Naive thymus-derived CD4-positive, alpha-beta T cell (primary cell): Measurements from ENCODE around the gene MORC4. TPM values are rescaled to one million over a fixed set of nuclear protein-coding genes. Genes with fewer than 3 reads are reported as not detected.
A peak's percentile ranks its signal among the peaks of the same experiment; 100 is the strongest.

Experiments
- ATAC-seq: fragments of 150-1000 bp; cut with Tn5 transposase; 2 replicates; pipeline ENCODE4 v1.10.0; 2021; ENCODE audit warnings: mild to moderate bottlenecking, moderate library complexity
- CTCF ChIA-PET: fragments of 350-600 bp; sonication (Branson Sonifier 250); formaldehyde crosslinking; loops from one replicate; lab custom pipeline; 2021; ENCODE audit warnings: antibody characterized with exemption; lab: Charles Lee
- POLR2A ChIA-PET: fragments of 350-600 bp; sonication (Branson Sonifier 250); formaldehyde crosslinking; loops from one replicate; lab custom pipeline; 2021; ENCODE audit warnings: antibody characterized with exemption, inconsistent platforms; lab: Charles Lee
- DNase-seq, 9 donors: peaks; one replicate each; pipeline versions ENCODE4 v3.0.0 to v3.0.0-alpha.2; 2020 to 2022; ENCODE audit warnings: mixed read lengths in 1 of 9
- H3K27ac ChIP-seq: one replicate; pipeline ENCODE4 v1.7.0; 2013; ENCODE audit warnings: mild to moderate bottlenecking, low read depth, low read length, moderate library complexity
- H3K27me3 ChIP-seq, 2 donors: one replicate each; pipeline ENCODE4 v1.7.0; 2013; ENCODE audit warnings: low read length in 2 of 2, mild to moderate bottlenecking in 2 of 2, moderate library complexity in 2 of 2; ENCODE audit not compliant: control insufficient read depth in 2 of 2, insufficient read depth in 2 of 2
- H3K36me3 ChIP-seq, 3 experiments: 1 replicate in 2 of 3; 2 replicates in 1 of 3; pipeline ENCODE4 v1.7.0; 2013; ENCODE audit warnings: low read length in 3 of 3, mild to moderate bottlenecking in 3 of 3, moderate library complexity in 1 of 3; ENCODE audit not compliant: insufficient read depth in 3 of 3, control insufficient read depth in 2 of 3
- H3K4me1 ChIP-seq, 2 donors: one replicate each; pipeline ENCODE4 v1.7.0; 2013; ENCODE audit warnings: low read length in 2 of 2, mild to moderate bottlenecking in 2 of 2, moderate library complexity in 1 of 2; ENCODE audit not compliant: control insufficient read depth in 2 of 2, insufficient read depth in 2 of 2
- H3K4me3 ChIP-seq: 2 replicates; pipeline ENCODE4 v1.7.0; 2013; ENCODE audit warnings: mild to moderate bottlenecking, low read length
- H3K9me3 ChIP-seq, 3 experiments: 1 replicate in 2 of 3; 2 replicates in 1 of 3; pipeline ENCODE4 v1.7.0; 2013; ENCODE audit warnings: low read length in 3 of 3; ENCODE audit not compliant: control insufficient read depth in 2 of 3
- H3K27ac Mint-ChIP-seq, 9 donors: one replicate each; pipeline ENCODE4 v1.8.0; 2020 to 2022; ENCODE audit warnings: mixed read lengths in 9 of 9, mild to moderate bottlenecking in 8 of 9, moderate library complexity in 5 of 9, inconsistent platforms in 2 of 9
- H3K27me3 Mint-ChIP-seq, 5 donors: one replicate each; pipeline ENCODE4 v1.8.0; 2021 to 2022; ENCODE audit warnings: mixed read lengths in 5 of 5, mild to moderate bottlenecking in 1 of 5
- H3K36me3 Mint-ChIP-seq, 5 donors: one replicate each; pipeline ENCODE4 v1.8.0; 2020 to 2022; ENCODE audit warnings: mixed read lengths in 5 of 5, mild to moderate bottlenecking in 3 of 5, inconsistent platforms in 1 of 5
- H3K4me1 Mint-ChIP-seq, 7 donors: one replicate each; pipeline ENCODE4 v1.8.0; 2020 to 2022; ENCODE audit warnings: mixed read lengths in 7 of 7, mild to moderate bottlenecking in 3 of 7, inconsistent platforms in 1 of 7
- H3K4me3 Mint-ChIP-seq, 10 donors: one replicate each; pipeline ENCODE4 v1.8.0; 2020 to 2022; ENCODE audit warnings: mild to moderate bottlenecking in 10 of 10, mixed read lengths in 10 of 10, moderate library complexity in 6 of 10, inconsistent platforms in 2 of 10
- H3K9me3 Mint-ChIP-seq, 11 donors: one replicate each; pipeline ENCODE4 v1.8.0; 2020 to 2022; ENCODE audit warnings: mixed read lengths in 11 of 11, mild to moderate bottlenecking in 4 of 11, inconsistent platforms in 1 of 11, moderate library complexity in 1 of 11
- intact Hi-C, 2 donors: fragments of 100-400 bp; cut with micrococcal nuclease; formaldehyde crosslinking; loops; one replicate each; pipeline ENCODE4 v1.15.1; 2023
- polyA plus RNA-seq, 2 donors: library from polyadenylated mRNA; unstranded; fragments of 300-500 nt; fragmentation: Illumina TruSeq; gene quantifications; one replicate each; pipeline ENCODE4 v1.2.3, GENCODE V29; 2021
- total RNA-seq, 6 experiments: library from RNA in 5 of 6; stranded (reverse) in 5 of 6; gene quantifications; 1 replicate in 5 of 6; 2 replicates in 1 of 6; pipeline ENCODE4 v1.2.3 and lab custom pipeline; 2021 to 2026

Gene MORC4
- total and polyA plus RNA-seq, 7 experiments from 2014 or later: 5.9 to 12.7 (median 8.3) TPM

- ATAC-seq (no peak), DNase-seq (no peak)
- Histone ChIP-seq H3K36me3 (no peaks in the 10 kb centered on the region), H3K27me3 (no peaks in the 10 kb centered on the region), H3K27ac (no peak overlapping the region), H3K4me1 (no peaks in the 10 kb centered on the region), H3K4me3 (no peak overlapping the region), H3K9me3 (no peaks in the 10 kb centered on the region)
- H3K36me3 Mint-ChIP-seq: no peaks in the 10 kb centered on the region
- no peaks in the 10 kb centered on the region for H3K9me3 Mint-ChIP-seq
- H3K4me3 Mint-ChIP-seq: no peak overlapping the region
- POLR2A ChIA-PET: no interaction called here
- peaks cover 0 to 2% (median 0%) of the 10 kb centered on the region in 7 donors for H3K4me1 Mint-ChIP-seq
- peaks cover 0 to 4% (median 0%) of the 10 kb centered on the region in 5 donors for H3K27me3 Mint-ChIP-seq
- no peak overlapping the region for H3K27ac Mint-ChIP-seq
- CTCF ChIA-PET: interaction anchor here (0.8 kb wide), 1 partner anchor 8 kb away, joined by 4 read pairs; no protein-coding TSS in a partner anchor
- intact Hi-C loops: no loop called here
These were observed 93.7 kb downstream of the MORC4 start for GRCh38 chrX:106906361-106906760.

- H3K27me3 ChIP-seq: no peaks in the 10 kb centered on the region
- no peak overlapping the region for H3K4me3 Mint-ChIP-seq
- H3K4me3 ChIP-seq: no peak overlapping the region
- H3K27me3 Mint-ChIP-seq: peaks cover 0 to 4% (median 0%) of the 10 kb centered on the region in 5 donors
- H3K9me3 Mint-ChIP-seq: no peaks in the 10 kb centered on the region
- DNase-seq (no peak), ATAC-seq (no peak)
- no peaks in the 10 kb centered on the region for H3K9me3 ChIP-seq
- H3K4me1 ChIP-seq: no peaks in the 10 kb centered on the region
- intact Hi-C loops: no loop called here
- peaks cover 0 to 2% (median 0%) of the 10 kb centered on the region in 7 donors for H3K4me1 Mint-ChIP-seq
- CTCF ChIA-PET: no interaction called here
- POLR2A ChIA-PET: no interaction called here
- no peak overlapping the region for H3K27ac ChIP-seq
- no peaks in the 10 kb centered on the region for H3K36me3 ChIP-seq
- peak overlapping the region in 1 of 9 donors; percentile 51 for H3K27ac Mint-ChIP-seq
- H3K36me3 Mint-ChIP-seq: no peaks in the 10 kb centered on the region
These were observed 94.8 kb downstream of the MORC4 start for GRCh38 chrX:106905064-106905708.

GRCh38 chrX:106903856-106904528, 96.0 kb downstream of the MORC4 start:
- POLR2A ChIA-PET: no interaction called here
- CTCF ChIA-PET: interaction anchor here (0.6 kb wide), 1 partner anchor 1126 kb away, joined by 4 read pairs; no protein-coding TSS in a partner anchor
- peaks cover 0 to 3% (median 0%) of the 10 kb centered on the region in 5 donors for H3K27me3 Mint-ChIP-seq

GRCh38 chrX:106903291-106903824, 96.7 kb downstream of the MORC4 start, which contains the start of gene RIPPLY1:
Gene RIPPLY1 (minus strand): TSS chrX:106903341. CDS start chrX:106903287, 54 bp downstream.
- ChIA-PET CTCF (interaction anchor here (0.6 kb wide), 1 partner anchor 1126 kb away, joined by 4 read pairs; no protein-coding TSS in a partner anchor), POLR2A (no interaction called here)
- Histone ChIP-seq H3K36me3 (no peaks in the 10 kb centered on the region), H3K27ac (no peak within 1 kb of the TSS), H3K9me3 (no peaks in the 10 kb centered on the region), H3K4me1 (no peaks in the 10 kb centered on the region), H3K4me3 (no peak within 1 kb of the TSS), H3K27me3 (no peaks in the 10 kb centered on the region)
- Mint-ChIP-seq H3K27ac (no peak within 1 kb of the TSS), H3K4me1 (no peaks in the 10 kb centered on the region), H3K36me3 (no peaks in the 10 kb centered on the region), H3K9me3 (no peaks in the 10 kb centered on the region), H3K27me3 (no peaks in the 10 kb centered on the region), H3K4me3 (no peak within 1 kb of the TSS)
- ATAC-seq: no peak
- DNase-seq: no peak
- intact Hi-C loops: no loop called here

More at GRCh38 chrX:106903856-106904528, 96.0 kb downstream of the MORC4 start:
- Histone ChIP-seq H3K36me3 (no peaks in the 10 kb centered on the region), H3K4me3 (no peak overlapping the region), H3K9me3 (no peaks in the 10 kb centered on the region), H3K27ac (no peak overlapping the region), H3K27me3 (no peaks in the 10 kb centered on the region), H3K4me1 (no peaks in the 10 kb centered on the region)
- no peak for DNase-seq
- Mint-ChIP-seq H3K9me3 (no peaks in the 10 kb centered on the region), H3K4me3 (no peak overlapping the region), H3K27ac (no peak overlapping the region), H3K4me1 (peaks cover 0 to 2% (median 0%) of the 10 kb centered on the region in 7 donors), H3K36me3 (no peaks in the 10 kb centered on the region)
- no peak for ATAC-seq
- intact Hi-C loops: no loop called here

- H3K27ac Mint-ChIP-seq: no peak overlapping the region
- no peak overlapping the region for H3K4me3 Mint-ChIP-seq
- no peaks in the 10 kb centered on the region for H3K27me3 Mint-ChIP-seq
- no peaks in the 10 kb centered on the region for H3K4me1 Mint-ChIP-seq
- H3K27ac ChIP-seq: no peak overlapping the region
- ATAC-seq (no peak), DNase-seq (no peak)
- no peaks in the 10 kb centered on the region for H3K4me1 ChIP-seq
- no peaks in the 10 kb centered on the region for H3K9me3 ChIP-seq
- no peaks in the 10 kb centered on the region for H3K36me3 Mint-ChIP-seq
- H3K36me3 ChIP-seq: no peaks in the 10 kb centered on the region
- ChIA-PET POLR2A (no interaction called here), CTCF (no interaction called here)
- no peaks in the 10 kb centered on the region for H3K9me3 Mint-ChIP-seq
- H3K4me3 ChIP-seq: no peak overlapping the region
- H3K27me3 ChIP-seq: no peaks in the 10 kb centered on the region
- intact Hi-C loops: no loop called here
These were observed 97.3 kb downstream of the MORC4 start for GRCh38 chrX:106902684-106903083.

- intact Hi-C loops: no loop called here
- Mint-ChIP-seq H3K4me1 (no peaks in the 10 kb centered on the region), H3K36me3 (no peaks in the 10 kb centered on the region), H3K27me3 (no peaks in the 10 kb centered on the region), H3K9me3 (no peaks in the 10 kb centered on the region), H3K27ac (no peak overlapping the region), H3K4me3 (no peak overlapping the region)
- Histone ChIP-seq H3K27me3 (no peaks in the 10 kb centered on the region), H3K9me3 (no peaks in the 10 kb centered on the region), H3K27ac (no peak overlapping the region), H3K4me3 (no peak overlapping the region), H3K4me1 (no peaks in the 10 kb centered on the region), H3K36me3 (no peaks in the 10 kb centered on the region)
- DNase-seq: no peak
- POLR2A ChIA-PET: interaction anchor here (0.6 kb wide), 1 partner anchor 388 kb away, joined by 3 read pairs; no protein-coding TSS in a partner anchor
- CTCF ChIA-PET: no interaction called here
- no peak for ATAC-seq
These were observed 98.2 kb downstream of the MORC4 start for GRCh38 chrX:106901781-106902219.
